Liver (tissue), 9 donors: ENCODE results near the gene ROPN1. TPM values are rescaled to one million over a fixed set of nuclear protein-coding genes. Genes with fewer than 3 reads are reported as not detected.
"Not testable (repeated sequence)": the region's sequence is repeated elsewhere in the genome, so short reads cannot be mapped to it uniquely, and the experiment has no call there.

Experiments used
- DNase-seq: peaks from one replicate; pipeline ENCODE4 v3.0.0-alpha.2; 2017; ENCODE audit warnings: low spot score
- H3K27ac ChIP-seq, 2 donors: one replicate each; pipeline ENCODE4 v1.7.0; 2013; ENCODE audit warnings: inconsistent platforms in 2 of 2, low read length in 2 of 2, control low read depth in 1 of 2, low read depth in 1 of 2, mild to moderate bottlenecking in 1 of 2
- H3K27me3 ChIP-seq, 4 donors: one replicate each; pipeline versions ENCODE4 v1.6.1 to v1.7.0; 2013; ENCODE audit warnings: low read length in 3 of 4, inconsistent platforms in 1 of 4, mild to moderate bottlenecking in 1 of 4, moderate library complexity in 1 of 4; ENCODE audit not compliant: control insufficient read depth in 4 of 4, insufficient read depth in 4 of 4
- H3K36me3 ChIP-seq, 4 donors: one replicate each; pipeline versions ENCODE4 v1.6.1 to v1.7.0; 2013; ENCODE audit warnings: low read length in 3 of 4, mild to moderate bottlenecking in 3 of 4, low read depth in 1 of 4, moderate library complexity in 1 of 4; ENCODE audit not compliant: control insufficient read depth in 4 of 4, insufficient read depth in 3 of 4
- H3K4me1 ChIP-seq, 4 donors: one replicate each; pipeline versions ENCODE4 v1.6.1 to v1.7.0; 2013; ENCODE audit warnings: low read length in 3 of 4, mild to moderate bottlenecking in 3 of 4, moderate library complexity in 1 of 4; ENCODE audit not compliant: control insufficient read depth in 4 of 4, insufficient read depth in 4 of 4
- H3K4me3 ChIP-seq, 3 donors: one replicate each; pipeline versions ENCODE4 v1.6.1 to v1.7.0; 2013; ENCODE audit warnings: low read length in 3 of 3, control low read depth in 1 of 3, low read depth in 1 of 3, mild to moderate bottlenecking in 1 of 3
- H3K9ac ChIP-seq, 2 donors: one replicate each; pipeline ENCODE4 v1.7.0; 2013; ENCODE audit warnings: low read length in 2 of 2, mild to moderate bottlenecking in 2 of 2, moderate library complexity in 2 of 2, control low read depth in 1 of 2, low read depth in 1 of 2
- H3K9me3 ChIP-seq, 4 donors: one replicate each; pipeline versions ENCODE4 v1.6.1 to v1.7.0; 2013; ENCODE audit warnings: low read length in 3 of 4; ENCODE audit not compliant: control insufficient read depth in 4 of 4
- EGR1 ChIP-seq, 2 donors: IDR thresholded peaks; 2 replicates each; pipeline ENCODE4 v1.6.1; 2016 to 2018; ENCODE audit warnings: antibody characterized with exemption in 2 of 2, low read depth in 2 of 2
- FOXA1 ChIP-seq: IDR thresholded peaks from 2 replicates; pipeline ENCODE4 v1.6.1; 2016; ENCODE audit warnings: antibody characterized with exemption
- HNF4G ChIP-seq: IDR thresholded peaks from 2 replicates; pipeline ENCODE4 v1.6.1; 2016; ENCODE audit warnings: antibody characterized with exemption
- RAD21 ChIP-seq, 2 donors: IDR thresholded peaks; 2 replicates each; pipeline ENCODE4 v1.6.1; 2016; ENCODE audit warnings: antibody characterized with exemption in 2 of 2, mild to moderate bottlenecking in 2 of 2
- TAF1 ChIP-seq: conservative IDR thresholded peaks from 2 replicates; pipeline ENCODE4 v1.6.1; 2016; ENCODE audit warnings: antibody characterized with exemption, mild to moderate bottlenecking
- WGBS: extraction: QIAGEN DNeasy Blood & Tissue Kit; methylation state at CpG from one replicate; pipeline ENCODE4 v1.1.7; 2013; 5-methylcytosine and 5-hydroxymethylcytosine counted together
- polyA plus RNA-seq, 2 donors: library from polyadenylated mRNA; stranded (reverse) in 1 of 2; unstranded in 1 of 2; fragments of 200-250 nt in 1 of 2; fragments of >200 nt in 1 of 2; fragmentation: Nextera tagmentation in 1 of 2; extraction: Ambion mirVana in 1 of 2; gene quantifications; one replicate each; pipeline versions ENCODE4 v1.2.1 to v1.2.3, GENCODE V29; 2013 to 2015
- total RNA-seq, 2 donors: library from RNA; depleted of rRNA; stranded (reverse); fragments of >200 nt; gene quantifications; one replicate each; pipeline ENCODE4 v1.2.3, GENCODE V29; 2014
- TF ChIP-seq, protein P1 (sequence below): fragments of 150-350 bp; IDR thresholded peaks from 2 replicates; pipeline ENCODE4 v1.5.1; 2017; ENCODE audit warnings: improper control_type of control experiment, low read depth, low read length; ENCODE audit not compliant: missing input control
- donor health status: healthy.
- donor health status: healthy.
- donor health status: healthy.
- donor health status: healthy.
- donor health status: healthy.

ROPN1 gene
- total and polyA plus RNA-seq, 4 donors = not detected

DNA sequence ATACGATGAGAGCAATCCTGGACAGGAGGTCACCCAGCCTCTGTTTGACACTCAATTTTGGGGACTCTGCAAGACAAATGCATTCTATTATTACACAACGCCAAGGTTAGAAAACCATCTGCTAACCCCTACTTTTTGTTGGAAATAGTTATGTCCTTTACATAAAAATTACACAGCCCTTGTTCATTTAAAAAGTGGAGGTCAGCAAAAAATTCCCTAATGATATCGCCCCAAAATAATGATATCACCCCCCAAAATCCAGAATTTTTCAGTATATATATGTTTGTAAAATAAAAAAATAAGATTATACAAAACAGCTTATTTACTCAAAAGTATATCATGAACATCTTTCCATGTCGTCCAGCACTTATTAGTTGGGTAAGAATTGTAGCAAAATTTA lies 11.4 kb downstream of the ROPN1 start:
- H3K27ac ChIP-seq = no peak overlapping the region
- no peak overlapping the region for H3K9ac ChIP-seq
- WGBS = 80% methylated on average over 4 of the region's 4 CpGs
- no peaks in the 10 kb centered on the region for H3K9me3 ChIP-seq
- DNase-seq = no peak
- TF ChIP-seq HNF4G (no peak), RAD21 (IDR thresholded peaks at IDR 0.05) (no peak), EGR1 (IDR thresholded peaks at IDR 0.05; ENCODE audit: low read depth in 2 of 2) (no peak), FOXA1 (no peak), TAF1 (no peak)
- no peaks in the 10 kb centered on the region for H3K36me3 ChIP-seq
- peaks cover 0 to 4% (median 4%) of the 10 kb centered on the region in 4 donors for H3K4me1 ChIP-seq
- no peaks in the 10 kb centered on the region for H3K27me3 ChIP-seq
- no peak overlapping the region for H3K4me3 ChIP-seq

DNA sequence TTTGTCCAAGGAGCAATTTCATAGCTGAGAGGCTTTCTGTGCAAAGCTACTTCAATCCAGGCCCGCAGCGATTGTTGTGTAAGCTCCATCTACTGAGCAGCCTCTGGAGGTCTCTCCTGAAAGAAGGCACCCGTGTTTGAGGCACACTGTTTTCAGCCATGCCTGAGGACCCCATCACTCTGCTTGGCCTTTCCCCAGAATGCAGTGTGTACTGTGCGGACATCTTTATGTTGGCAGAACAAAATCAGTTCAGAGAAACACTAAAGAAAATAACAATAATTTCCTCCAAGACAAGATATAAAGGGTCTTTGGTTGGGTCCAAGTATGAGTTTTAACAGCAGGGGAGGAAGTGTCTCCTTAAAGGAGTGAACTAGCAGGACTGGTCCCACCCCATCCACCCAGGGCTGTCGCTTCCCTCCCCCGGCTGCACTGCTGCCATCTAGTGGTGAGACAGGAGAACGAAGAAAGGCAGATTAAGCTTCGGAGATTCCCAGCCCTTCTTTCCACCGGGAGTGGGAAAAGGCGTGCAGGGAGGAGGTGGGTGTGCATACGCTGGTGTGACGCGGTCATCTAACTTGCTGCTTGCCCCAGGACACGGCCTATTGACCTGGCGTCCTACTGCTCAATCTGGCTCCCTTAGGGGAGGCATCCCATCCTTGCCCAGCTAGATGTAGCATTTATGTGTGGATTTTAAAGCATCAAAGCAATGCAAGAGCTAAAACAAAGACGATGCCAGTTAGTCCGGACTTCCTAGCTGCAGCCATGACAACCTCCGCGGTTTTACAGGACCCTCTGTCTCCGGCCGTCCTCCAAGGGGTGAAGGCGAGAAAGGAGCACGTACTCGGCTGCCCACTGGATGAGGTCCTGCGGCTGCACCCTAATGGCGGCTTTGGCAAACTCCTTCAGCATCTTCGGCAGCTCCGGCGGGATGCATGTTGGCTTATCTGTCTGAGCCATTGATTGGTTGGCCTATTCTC lies 12.1 kb downstream of the ROPN1 start:
- H3K27me3 ChIP-seq, H3K9ac ChIP-seq, H3K27ac ChIP-seq, H3K4me1 ChIP-seq, H3K36me3 ChIP-seq, H3K9me3 ChIP-seq, DNase-seq: not testable (repeated sequence)
- TF ChIP-seq, protein P1, sequence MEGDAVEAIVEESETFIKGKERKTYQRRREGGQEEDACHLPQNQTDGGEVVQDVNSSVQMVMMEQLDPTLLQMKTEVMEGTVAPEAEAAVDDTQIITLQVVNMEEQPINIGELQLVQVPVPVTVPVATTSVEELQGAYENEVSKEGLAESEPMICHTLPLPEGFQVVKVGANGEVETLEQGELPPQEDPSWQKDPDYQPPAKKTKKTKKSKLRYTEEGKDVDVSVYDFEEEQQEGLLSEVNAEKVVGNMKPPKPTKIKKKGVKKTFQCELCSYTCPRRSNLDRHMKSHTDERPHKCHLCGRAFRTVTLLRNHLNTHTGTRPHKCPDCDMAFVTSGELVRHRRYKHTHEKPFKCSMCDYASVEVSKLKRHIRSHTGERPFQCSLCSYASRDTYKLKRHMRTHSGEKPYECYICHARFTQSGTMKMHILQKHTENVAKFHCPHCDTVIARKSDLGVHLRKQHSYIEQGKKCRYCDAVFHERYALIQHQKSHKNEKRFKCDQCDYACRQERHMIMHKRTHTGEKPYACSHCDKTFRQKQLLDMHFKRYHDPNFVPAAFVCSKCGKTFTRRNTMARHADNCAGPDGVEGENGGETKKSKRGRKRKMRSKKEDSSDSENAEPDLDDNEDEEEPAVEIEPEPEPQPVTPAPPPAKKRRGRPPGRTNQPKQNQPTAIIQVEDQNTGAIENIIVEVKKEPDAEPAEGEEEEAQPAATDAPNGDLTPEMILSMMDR = peak; percentile 43
- TF ChIP-seq RAD21 (IDR thresholded peaks at IDR 0.05) = peak; percentile 78 to 81
- WGBS = 12% methylated on average over 27 of the region's 29 CpGs
- peak overlapping the region in 2 of 3 donors; percentile 4 to 47 for H3K4me3 ChIP-seq

DNA sequence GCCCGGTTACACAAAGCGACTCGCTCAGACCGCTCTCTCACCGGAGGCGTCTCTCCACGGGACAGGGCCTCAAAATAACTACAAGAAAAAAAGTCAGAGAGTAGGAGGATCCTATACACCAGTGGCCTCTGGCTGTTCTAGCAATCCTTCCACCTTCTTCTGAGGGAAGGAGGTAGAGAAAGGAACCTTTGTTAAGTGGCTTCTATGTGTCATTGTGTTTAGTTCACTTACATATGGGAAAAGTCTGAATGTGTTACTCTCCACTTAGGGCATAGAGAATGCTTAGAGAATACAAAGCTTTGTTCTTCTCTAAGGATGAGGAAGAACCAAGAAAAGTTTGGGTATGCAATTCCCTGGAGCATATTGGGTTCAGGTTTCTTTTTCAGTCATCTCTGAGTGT lies 15.0 kb downstream of the ROPN1 start:
- WGBS = 72% methylated on average over 7 of the region's 7 CpGs
- H3K36me3 ChIP-seq, H3K27me3 ChIP-seq, H3K9me3 ChIP-seq, H3K4me3 ChIP-seq, H3K4me1 ChIP-seq, H3K9ac ChIP-seq, DNase-seq, H3K27ac ChIP-seq: not testable (repeated sequence)

DNA sequence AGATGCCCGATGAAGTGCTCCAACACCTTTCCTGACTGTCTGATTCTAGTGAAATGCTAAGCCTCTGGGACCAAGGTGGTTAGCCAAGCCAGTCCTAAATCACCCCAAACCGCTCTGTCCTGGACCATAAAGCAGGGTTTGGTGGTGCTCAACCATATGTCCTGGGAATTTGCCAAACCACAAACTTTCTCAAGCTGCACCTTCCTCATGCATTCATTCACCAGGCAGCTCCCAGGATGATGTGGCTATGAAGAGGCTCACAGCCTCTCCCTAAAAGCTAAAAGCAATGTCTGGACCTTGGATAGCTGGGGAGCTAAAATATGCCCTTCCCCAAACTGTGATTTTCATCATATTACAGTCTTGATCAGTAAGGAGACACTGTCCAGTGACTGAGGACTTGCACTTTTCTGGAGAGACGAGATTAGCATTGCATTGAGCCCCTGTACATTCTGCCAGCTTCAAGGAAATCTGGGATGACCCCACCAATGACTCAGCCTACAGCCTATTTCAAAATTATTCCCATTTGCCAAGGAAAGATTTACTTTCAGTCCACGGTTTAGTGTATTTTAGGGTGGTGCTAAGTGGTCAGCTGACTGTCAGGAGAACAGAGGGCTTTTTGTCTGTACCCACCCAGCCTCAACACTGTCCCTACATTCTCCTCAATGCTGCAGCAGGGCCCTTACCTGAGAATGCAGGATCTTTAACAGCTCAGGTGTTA lies 15.6 kb downstream of the ROPN1 start:
- DNase-seq, H3K9me3 ChIP-seq: not testable (repeated sequence)
- WGBS = 76% methylated on average over 4 of the region's 4 CpGs

DNA sequence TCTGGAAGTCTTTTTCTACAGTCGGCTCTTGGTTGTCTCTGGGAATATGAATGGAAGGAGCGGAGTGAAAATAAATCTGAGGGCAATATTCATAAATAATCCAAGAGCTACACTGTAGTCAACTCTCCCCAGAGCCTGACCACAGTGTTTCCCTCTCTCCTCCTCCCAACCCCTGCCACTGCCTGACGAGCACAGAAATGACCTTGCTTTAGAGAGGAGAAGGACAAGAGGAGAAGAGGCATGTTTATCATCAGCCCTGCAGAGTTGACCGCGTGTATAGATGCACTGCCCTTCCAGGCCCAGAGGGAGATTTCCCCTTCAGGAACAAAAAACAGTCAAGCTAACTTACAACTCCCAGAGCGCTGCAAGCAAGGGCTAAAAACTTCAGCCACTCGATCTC lies 16.9 kb downstream of the ROPN1 start:
- not testable (repeated sequence) for H3K27me3 ChIP-seq, H3K9me3 ChIP-seq, DNase-seq, H3K36me3 ChIP-seq, H3K27ac ChIP-seq, H3K4me1 ChIP-seq, H3K4me3 ChIP-seq, H3K9ac ChIP-seq
- WGBS = 84% methylated on average over 5 of the region's 7 CpGs

More for the DNA sequence above, 15.6 kb downstream of the ROPN1 start:
- not testable (repeated sequence) for H3K36me3 ChIP-seq, H3K27ac ChIP-seq, H3K4me3 ChIP-seq, H3K4me1 ChIP-seq, H3K9ac ChIP-seq, H3K27me3 ChIP-seq
